ENCODE results near the gene LRRC53.
A peak's percentile ranks its signal among the peaks of the same experiment; 100 is the strongest.

LRRC53 gene

DNA sequence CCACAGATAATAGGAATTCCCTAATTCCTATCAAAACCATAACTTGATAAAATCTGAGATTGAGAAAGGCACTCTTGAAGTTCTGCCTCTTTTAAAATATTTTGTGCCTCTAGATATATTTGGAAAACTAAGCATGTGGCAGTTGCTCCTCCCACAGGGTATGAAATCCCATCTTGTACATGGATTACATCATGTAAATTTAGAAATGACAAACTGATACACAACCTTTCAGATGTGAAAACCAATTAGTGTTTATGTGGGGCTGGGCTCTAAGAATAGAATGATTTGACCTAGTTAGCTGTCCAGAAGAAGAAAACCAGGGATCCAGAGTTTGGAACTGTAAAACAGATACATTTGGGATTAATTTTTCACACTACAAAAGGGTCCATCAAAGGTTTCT, 15.7 kb downstream of the LRRC53 start:
- DNase-seq (ENCODE audit: low read depth) = no peak

DNA sequence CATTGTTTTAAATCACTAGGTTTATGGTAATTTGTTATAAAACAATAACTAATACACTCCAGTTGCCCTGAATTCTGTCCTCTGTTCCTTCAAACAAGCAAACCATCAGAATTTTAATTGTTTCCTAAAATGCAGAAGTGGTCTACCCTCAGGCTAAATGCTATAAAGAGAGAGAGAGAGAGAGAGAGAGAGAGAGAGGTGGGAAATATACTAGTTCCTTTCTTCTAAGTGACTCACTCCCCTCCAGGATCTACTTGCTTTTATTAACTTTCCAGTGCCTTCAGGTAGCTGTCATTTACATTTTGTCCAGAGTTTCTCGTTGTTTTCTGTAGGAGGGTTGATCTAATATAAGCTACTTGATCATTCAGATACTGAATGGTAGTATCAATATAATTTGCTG, 26.4 kb downstream of the LRRC53 start:
- no peak for DNase-seq (ENCODE audit: low read depth)

DNA sequence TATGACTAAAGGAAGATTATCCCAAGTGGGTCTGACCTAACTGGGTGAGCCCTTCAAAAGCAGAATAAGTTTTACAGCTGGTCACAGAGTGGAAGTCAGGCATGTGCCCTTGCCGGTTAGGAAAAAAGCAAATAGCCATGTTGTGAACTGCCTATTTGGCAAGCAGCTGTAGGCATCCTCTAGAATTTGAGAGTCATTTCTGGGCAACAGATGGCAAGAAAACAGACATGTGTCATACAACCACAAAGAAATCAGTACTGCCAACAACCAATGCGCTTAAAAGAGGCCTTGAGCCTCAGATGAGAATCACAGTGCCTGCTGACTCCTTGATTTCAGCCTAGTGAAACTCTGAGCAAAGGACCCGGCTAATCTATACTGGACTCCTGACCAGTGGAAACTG, 26.8 kb downstream of the LRRC53 start:
- no peak for DNase-seq (ENCODE audit: low read depth)

DNA sequence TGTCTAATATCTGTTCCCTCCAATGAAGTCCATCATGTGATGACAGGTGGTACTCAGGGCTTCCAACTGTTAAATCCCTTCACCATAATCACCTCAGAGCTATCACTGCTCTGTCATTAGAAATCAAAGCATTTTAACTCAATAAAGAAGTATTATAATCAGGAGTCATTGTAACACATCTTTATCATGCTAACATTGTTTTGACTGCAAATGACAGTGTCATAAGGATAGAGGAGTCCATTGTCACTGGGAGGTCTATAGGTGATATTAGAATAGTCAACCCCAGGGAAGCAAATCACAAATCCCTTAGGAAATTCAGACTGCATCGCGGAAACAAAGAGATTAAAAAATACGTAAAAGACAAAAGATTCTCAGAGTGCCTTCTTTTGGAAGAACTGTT, 30.8 kb downstream of the LRRC53 start:
- no peak for DNase-seq (ENCODE audit: low read depth)

DNA sequence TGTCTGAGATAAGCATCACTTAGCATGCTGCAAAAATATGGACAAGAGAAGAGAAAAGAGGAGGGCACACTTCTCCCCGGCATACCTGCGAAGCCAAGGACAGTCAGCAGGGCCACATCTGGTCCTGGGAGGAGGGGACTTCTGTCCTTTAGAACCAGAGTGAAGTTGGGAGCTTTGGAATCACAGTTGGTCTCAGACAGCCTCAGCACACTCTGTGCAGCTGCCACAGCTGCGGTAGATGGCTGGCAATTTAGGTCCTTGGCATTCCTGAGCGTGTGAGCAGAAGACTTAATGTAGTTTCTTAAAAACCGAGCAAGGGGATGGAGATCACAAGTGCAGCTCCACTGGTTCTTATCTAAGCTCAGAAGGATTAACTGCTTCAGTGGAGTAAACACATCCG, 32.3 kb downstream of the LRRC53 start:
- DNase-seq (ENCODE audit: low read depth) = no peak

DNA sequence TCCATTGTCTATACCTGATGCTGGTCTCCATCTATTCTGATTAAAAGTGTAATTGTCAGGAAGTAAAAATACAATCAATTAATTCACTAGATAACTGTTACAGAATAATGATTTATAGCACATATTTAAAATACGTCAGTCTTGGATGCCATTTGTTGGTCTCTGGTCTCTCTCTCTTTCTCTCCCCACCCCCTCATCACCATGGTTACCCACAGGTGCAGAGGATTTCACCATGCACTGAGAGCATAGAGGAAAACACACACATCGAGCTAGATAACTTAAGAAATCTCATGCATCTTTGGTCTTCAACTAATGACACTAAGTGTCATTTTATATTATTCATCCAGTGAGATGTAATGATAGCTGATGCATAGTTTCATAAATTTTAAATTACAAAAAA, 33.4 kb downstream of the LRRC53 start:
- no peak for DNase-seq (ENCODE audit: low read depth)

DNA sequence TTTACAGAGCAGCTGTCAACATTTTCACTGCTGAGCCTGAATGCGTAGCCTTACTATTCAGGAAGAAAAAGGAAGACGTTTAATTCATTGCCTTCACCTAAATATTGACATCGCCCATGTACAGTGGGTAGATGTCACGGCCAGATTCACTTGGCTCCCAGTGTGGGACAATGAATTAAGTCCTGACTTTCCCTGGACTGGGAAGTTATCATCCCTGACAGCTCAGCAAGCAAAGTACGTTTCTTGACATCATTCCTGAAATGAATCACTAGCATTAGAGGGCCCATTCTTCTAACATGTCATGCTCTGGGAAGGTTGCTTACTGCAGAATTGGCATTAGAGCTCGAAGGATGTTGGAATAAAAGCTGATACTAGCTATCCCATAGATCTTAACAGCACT, 37.8 kb downstream of the LRRC53 start:
- DNase-seq (ENCODE audit: low read depth) = no peak

DNA sequence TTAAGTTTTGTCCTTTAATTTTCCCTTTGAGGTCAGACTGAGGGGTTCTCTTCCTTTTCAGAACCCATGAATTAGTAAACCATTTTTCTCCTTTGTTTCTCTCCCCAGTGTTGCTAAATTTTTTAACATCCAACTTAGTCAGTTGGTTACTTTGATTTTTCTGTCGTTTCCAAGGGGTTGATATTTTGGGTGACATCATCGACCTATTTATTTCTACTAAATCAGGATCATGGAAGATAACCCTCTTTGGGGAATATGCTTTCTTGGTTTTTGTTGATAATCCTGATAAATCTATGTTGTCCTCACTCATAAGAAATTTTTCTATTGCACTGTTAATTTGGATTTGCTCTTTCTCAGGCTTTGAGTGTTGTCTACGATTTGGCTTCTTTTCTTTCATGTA, 40.9 kb downstream of the LRRC53 start:
- no peak for DNase-seq (ENCODE audit: low read depth)

DNA sequence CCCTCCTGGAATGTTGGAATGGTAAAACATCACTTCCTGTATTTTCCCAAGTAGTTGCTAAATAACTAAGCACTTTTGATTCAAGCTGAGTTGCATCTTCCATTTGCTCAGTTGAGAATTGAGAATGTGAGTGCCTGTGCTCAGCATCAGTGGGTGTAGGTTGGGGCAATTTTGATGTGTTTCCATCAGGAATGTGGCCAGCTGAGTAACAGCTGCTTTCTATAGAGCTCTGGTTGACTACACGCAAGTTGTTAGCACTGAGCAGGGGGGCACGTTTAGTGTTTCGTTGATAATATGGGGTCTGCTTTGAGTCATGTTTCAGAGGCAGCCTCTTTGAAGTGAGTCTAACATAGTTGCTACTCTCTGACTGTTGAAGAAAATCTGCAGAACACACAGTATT, 41.5 kb downstream of the LRRC53 start:
- DNase-seq (ENCODE audit: low read depth) = no peak

DNA sequence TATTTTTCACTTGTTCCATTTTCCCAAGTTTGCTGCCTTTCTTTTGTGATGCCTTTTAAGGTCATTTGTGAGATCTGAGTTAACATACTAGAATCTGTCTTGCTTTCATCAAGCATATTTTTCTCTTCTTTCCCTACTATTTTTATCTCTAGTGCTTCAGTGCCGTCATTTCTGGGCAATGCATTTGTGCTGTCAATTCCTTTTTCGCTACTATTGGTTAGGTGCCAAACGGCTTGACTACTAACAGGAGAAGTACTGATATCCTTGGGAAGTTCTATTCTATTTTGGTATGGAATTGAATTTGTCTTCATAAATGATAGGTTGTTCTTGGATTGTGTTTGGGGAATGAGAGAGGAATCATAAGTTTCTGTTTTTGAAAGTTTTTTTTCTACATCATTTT, 42.2 kb downstream of the LRRC53 start:
- DNase-seq (ENCODE audit: low read depth) = no peak

DNA sequence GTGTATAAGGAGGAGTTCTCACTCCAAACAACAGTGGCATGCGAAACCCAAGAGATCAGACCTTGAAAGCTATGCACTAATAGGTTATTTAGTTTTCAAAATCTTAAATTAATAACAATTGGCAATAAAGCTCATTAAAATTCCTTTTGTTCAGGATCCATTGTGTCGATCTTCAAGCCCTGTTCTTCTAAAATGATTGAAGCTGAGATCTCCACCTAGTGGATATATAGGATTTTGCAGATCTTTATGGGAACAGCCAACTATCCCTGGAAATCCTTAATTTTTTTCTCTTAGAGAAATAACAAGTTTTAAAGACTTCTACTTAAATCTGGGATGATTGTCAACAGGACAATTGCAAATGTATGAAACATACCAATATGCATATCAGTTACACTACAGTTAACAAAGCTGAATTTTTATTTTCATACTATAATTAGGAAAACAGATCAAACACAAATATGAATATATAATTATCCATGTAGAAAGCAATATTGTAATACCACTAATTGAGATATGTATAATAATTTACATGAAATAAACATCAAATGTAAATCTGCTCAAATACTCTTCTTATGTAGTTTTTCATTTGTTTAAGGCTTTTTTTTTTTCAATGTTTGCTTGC, 43.3 kb downstream of the LRRC53 start:
- peak; percentile 33 for DNase-seq (ENCODE audit: low read depth)

DNA sequence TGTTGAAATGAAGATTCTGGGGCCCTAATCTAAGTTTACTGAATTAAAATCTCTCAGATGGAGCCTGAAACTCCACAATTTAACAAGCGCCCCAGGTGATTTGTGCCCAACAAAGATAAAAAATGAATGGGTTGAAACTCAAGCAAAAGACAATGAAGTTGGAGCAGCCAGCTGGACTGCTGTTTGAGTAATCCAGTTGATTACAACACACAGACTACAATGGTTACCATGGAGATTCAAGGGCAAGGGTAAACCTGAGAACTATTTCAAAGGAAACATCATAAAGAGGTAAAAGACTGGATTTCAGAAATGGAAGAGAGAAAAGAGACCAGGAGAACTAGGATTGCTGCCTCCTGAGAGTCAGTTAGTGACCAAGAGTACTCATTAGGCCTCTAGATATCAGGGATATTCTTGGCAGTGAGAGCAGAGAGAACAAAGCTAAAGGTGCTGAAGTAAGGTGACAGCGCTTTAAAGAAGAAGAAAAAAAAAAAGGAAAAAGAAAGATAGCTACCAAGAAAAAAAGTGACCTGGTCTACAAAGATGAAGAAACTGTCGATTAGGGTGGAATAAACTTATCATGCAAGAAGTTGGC, 44.5 kb downstream of the LRRC53 start:
- DNase-seq (ENCODE audit: low read depth) = no peak

DNA sequence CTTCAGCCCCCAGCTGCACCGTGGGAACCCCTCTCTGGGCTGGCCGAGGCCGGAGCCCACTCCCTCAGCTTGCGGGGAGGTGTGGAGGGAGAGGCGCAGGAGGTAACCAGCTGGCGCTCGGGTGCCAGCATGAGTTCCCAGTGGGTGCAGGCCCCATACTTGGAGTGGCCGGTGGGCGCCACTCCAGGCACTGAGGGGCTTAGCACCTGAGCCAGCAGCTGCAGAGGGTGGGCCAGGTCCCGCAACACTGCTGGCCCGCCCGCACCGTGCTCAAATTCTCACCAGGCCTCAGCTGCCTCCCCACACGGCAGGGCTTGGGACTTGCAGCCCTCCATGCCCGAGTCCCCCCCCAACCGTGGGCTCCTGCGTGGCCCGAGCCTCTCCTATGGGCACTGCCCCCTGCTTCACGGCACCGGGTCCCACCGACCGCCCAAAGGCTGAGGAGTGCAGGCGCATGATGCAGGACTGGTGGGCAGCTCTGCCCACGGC, 47.2 kb downstream of the LRRC53 start:
- no peak for DNase-seq (ENCODE audit: low read depth)

DNA sequence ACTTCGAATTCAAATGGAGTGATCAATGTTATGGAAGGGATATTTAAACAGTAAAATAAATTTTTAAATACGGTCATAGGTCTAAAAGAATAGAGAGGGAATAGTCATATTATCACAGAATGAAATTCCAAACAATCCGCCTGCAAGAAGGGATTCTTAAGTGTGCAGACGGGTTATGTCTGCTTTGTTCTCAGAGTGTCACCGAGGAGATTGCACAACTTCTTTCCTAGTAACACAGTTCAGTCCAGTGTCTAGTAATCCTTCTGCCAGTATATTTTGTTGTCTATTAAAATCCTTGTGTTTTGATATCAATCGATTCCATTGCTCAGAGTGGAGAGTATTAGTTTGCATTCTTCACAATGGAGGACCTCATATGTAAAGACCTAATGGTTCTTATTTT, 48.4 kb downstream of the LRRC53 start:
- DNase-seq (ENCODE audit: low read depth) = no peak

DNA sequence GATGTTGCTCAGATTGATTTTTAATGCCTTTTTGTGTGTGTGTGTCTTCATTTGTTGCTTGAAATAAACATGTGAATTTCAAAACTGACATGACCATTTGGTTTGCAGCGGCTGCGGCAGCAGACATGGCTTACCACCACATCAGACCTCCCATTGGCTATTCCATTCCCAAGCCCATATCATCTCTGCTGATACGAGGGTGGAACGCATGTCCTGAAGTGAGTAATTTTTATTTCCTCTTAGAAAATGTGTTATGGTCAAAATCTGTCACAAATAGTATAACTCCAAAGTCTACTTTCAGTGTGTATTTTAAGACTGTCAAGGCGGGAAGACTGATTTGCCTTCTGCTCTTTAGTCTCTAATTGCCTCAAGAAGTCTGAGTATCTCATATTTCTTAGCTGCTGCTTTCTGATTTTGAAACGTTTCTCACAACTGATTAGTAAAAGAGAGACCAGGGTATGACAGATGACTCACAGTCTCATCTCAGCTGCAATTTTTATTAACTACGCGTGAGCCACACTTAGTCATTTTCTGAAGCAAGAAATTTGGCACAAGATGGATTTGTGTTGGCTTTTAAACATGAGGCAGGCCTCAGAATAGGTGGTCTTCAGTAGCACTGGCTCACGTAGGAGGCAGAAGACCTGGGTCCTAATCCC, 49.0 kb downstream of the LRRC53 start:
- no peak for DNase-seq (ENCODE audit: low read depth)

DNA sequence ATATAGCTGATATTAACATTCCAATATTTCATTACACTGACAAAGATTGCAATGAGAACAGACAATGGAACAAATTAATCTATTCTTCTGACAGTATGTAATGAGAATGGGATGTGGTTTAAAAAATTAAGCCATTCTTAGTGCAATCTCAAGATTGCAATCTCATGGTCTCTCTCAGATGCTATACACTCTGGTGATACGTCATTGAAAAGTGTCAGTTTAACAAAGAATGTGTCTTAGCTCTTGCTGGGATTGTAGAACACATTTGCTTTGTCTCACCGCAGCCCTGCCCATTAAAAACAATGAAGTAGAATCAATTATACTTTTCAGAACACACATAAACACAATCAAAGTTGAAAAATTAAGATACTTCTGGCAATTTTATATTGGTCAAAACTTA, 55.2 kb downstream of the LRRC53 start:
- DNase-seq (ENCODE audit: low read depth) = no peak

DNA sequence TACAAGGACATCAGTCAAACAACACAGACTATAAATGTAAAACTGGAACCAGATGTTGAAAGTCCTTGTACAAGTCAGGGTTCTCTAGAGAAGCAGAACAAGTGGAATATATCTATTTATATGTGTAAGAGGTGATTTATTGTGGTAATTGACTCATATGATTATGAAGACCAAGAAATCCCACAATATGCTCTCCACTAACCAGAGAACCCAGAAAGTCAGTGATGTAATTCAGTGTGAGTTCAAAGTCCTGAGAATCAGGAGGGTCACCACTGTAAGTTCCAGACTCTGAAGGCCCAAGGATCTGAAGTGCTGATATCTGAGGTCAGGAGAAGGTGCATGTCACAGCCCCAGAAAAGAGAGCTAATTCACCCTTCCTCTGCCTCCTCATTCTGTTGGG, 57.0 kb downstream of the LRRC53 start:
- DNase-seq (ENCODE audit: low read depth) = no peak

DNA sequence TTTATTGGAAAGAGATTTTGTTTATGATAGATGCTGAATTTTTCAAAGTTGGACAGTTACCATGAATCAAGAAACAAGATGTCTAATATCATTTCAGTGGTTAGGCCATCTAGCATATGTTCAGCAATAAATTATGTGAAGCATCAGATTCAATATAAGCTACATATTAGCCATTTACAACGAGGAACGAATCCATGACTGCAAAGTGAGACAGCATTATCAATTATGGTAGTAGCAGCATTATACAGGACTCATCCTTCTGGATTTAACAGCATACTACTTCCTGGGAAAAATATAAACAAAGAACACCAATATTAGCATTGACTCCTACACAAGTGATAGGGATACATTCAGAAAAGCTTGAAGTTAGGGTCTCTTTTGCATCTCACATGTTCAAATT, 59.1 kb downstream of the LRRC53 start:
- DNase-seq (ENCODE audit: low read depth) = no peak

DNA sequence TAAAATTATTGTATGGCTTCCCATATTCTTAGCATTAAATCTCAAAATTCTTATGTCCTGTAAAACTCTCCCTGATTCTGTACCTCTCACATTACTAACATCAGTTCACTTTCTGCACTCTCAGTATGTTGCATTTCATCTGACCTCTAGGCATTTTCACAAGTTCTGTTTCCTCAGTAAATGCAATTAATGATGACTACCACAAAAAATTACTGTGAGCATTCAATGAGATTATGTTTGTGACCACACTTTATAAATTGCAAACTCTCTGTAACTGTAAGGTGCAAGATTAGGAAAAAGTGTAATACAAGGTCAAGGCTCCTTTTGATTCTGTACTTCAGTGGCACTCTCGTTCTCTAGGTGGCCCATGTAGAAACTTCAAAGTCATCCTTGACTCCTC, 60.4 kb downstream of the LRRC53 start:
- no peak for DNase-seq (ENCODE audit: low read depth)

DNA sequence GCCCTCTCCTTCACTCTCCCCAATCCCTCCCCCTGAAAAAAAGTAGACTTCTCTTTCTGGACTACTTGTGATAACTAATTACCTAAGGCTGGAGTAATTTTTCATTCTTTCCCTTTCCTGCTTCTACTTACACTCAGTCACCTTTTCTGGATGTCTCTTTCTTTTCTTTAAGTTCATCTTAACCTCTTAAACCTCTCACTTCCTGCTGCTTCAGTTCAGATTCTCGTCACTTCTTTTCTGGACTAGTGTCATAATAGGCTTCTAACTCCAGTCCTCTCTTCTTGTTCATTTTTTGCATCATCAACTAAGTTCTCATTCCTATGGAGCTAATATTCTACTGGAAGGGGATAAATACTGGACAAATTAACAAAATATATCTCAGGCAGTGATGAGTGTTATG, 75.4 kb downstream of the LRRC53 start:
- DNase-seq (ENCODE audit: low read depth) = no peak

DNA sequence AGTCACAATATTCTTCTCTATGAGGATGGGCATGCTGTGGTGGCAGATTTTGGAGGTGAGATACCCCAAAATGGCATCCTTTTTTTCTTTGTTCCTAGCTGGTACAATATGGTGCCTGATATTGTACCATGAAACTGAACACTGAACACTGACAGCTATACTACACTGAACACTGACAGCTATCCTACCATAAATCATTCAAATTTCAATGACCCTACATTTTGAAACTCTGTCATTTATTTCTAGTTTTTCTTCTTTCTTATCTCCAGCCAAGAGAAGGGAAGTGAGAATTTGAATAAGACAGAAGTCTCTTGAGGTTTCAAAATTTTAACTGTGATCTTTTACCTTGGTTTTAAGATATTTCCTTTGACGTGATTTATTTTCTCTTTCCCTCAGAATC, 76.3 kb downstream of the LRRC53 start:
- DNase-seq (ENCODE audit: low read depth) = no peak

DNA sequence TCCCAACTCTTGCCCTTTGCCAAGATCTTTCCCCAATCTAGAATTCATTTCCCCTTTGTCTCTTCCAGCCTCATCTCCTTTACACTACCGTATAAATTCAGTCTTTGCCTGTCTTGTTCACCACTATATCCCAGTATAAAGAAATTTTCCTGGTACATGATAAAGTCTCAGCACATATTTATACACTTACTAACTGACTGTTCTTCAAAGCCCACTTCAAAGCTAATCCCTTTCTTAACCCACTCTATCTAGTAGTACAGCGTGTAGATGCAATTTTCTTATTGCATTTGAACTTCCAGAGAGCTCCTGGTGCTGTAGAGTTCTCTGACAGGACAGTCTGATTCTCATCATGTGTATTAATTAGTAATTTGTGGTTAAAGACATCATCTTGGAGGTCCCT, 78.1 kb downstream of the LRRC53 start:
- no peak for DNase-seq (ENCODE audit: low read depth)

DNA sequence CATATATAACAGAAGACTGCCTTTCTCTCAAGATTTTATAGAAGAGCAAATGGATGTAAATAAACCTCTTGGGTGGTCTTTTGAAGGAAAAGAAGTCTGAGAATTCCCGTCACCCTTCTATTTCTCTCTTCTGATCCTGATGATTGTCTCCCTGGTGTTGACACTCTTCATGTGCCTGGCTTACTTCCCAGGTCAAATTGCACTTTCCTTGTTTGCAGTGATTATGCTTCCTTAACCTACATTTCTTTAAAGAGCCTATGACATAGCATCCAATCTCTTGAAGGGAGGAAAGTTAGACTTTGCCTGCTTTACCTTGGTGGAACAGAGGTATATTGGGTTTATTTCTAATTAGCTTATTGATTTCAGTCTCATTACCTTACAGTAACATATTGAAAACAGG, 80.1 kb downstream of the LRRC53 start:
- no peak for DNase-seq (ENCODE audit: low read depth)

DNA sequence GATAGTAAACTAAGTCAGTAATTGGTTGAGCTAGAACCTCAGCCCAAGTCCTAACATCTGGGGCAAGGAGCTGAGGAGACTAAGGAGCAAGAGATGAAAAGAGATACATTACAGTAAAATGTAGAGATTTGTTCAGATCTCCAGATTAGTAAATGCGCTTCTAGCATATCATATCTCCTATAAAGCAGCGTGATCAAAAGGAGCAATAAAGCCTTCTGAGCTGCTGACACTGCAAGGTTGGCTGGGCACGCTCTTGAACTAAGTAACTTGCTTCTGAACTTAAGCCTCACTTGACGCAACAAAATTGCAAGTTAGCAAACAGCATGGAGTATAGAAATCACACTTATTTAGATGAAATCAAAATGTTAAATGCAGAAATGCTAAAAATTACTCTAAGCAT, 80.9 kb downstream of the LRRC53 start:
- no peak for DNase-seq (ENCODE audit: low read depth)
